Calu3 (cell line): Measurements from ENCODE around the gene SANBR. TPM values are rescaled to one million over a fixed set of nuclear protein-coding genes. Genes with fewer than 3 reads are reported as not detected.

Experiments used
- BruUV-seq: library from RNA; stranded (reverse); fragments of 400-500 nt; replicated peaks from 2 replicates; lab custom pipeline; 2021; lab: Mats Ljungman, UMichigan
- CTCF ChIA-PET: fragments of 300-600 bp; sonication (Branson Sonifier 250); formaldehyde crosslinking; loops from one replicate; lab custom pipeline; 2022; ENCODE audit warnings: antibody characterized with exemption; lab: Charles Lee
- DNase-seq: peaks from one replicate; pipeline ENCODE4 v3.0.0; 2022
- H3K27ac Mint-ChIP-seq: one replicate; pipeline ENCODE4 v1.8.0; 2022; ENCODE audit warnings: mixed read lengths; ENCODE audit not compliant: unreplicated experiment
- H3K27me3 Mint-ChIP-seq: one replicate; pipeline ENCODE4 v1.8.0; 2022; ENCODE audit warnings: mixed read lengths; ENCODE audit not compliant: unreplicated experiment
- H3K36me3 Mint-ChIP-seq: one replicate; pipeline ENCODE4 v1.8.0; 2022; ENCODE audit warnings: mild to moderate bottlenecking, moderate library complexity, mixed read lengths; ENCODE audit not compliant: insufficient read depth, unreplicated experiment
- H3K4me1 Mint-ChIP-seq: one replicate; pipeline ENCODE4 v1.8.0; 2022; ENCODE audit warnings: mild to moderate bottlenecking, low read depth, mixed read lengths; ENCODE audit not compliant: unreplicated experiment
- H3K4me3 Mint-ChIP-seq: one replicate; pipeline ENCODE4 v1.8.0; 2022; ENCODE audit warnings: mild to moderate bottlenecking, low read depth, moderate library complexity, mixed read lengths; ENCODE audit not compliant: unreplicated experiment
- H3K9me3 Mint-ChIP-seq: one replicate; pipeline ENCODE4 v1.8.0; 2022; ENCODE audit warnings: low read depth, mixed read lengths; ENCODE audit not compliant: unreplicated experiment
- CTCF ChIP-seq: fragments of 200-600 bp; IDR thresholded peaks from one replicate; pipeline ENCODE4 v1.8.0; 2022; ENCODE audit warnings: antibody characterized with exemption; ENCODE audit not compliant: unreplicated experiment
- intact Hi-C: fragments of 100-400 bp; cut with micrococcal nuclease; formaldehyde crosslinking; loops from one replicate; pipeline ENCODE4 v1.10.0; 2022; ENCODE audit not compliant: unreplicated experiment
- total RNA-seq: library from RNA; stranded (reverse); gene quantifications from 2 replicates; pipeline ENCODE4 v1.2.3, GENCODE V29; 2022

Gene SANBR
- total RNA-seq, 1 experiment from 2014 or later, result 16.3 TPM

GRCh38 chr2:61057562-61057961 lies 8.1 kb upstream of the SANBR start:
- CTCF ChIA-PET, result no interaction called here
- Mint-ChIP-seq H3K36me3 (peaks cover 5% of the 10 kb centered on the region), H3K4me1 (no peaks in the 10 kb centered on the region), H3K9me3 (no peaks in the 10 kb centered on the region), H3K27me3 (no peaks in the 10 kb centered on the region), H3K27ac (no peak overlapping the region), H3K4me3 (no peak overlapping the region)
- no peak for DNase-seq
- no peak for TF ChIP-seq CTCF
- BruUV-seq, result no TSS peak
- intact Hi-C loops, result no loop called here

GRCh38 chr2:61059382-61059781 lies 6.3 kb upstream of the SANBR start:
- CTCF ChIA-PET, result no interaction called here
- no peak overlapping the region for H3K4me3 Mint-ChIP-seq
- BruUV-seq, result no TSS peak
- no peak for DNase-seq
- no peaks in the 10 kb centered on the region for H3K4me1 Mint-ChIP-seq
- no peak for TF ChIP-seq CTCF
- no peaks in the 10 kb centered on the region for H3K9me3 Mint-ChIP-seq
- H3K27ac Mint-ChIP-seq, result no peak overlapping the region
- peaks cover 5% of the 10 kb centered on the region for H3K36me3 Mint-ChIP-seq
- H3K27me3 Mint-ChIP-seq, result no peaks in the 10 kb centered on the region
- intact Hi-C loops, result no loop called here

- Mint-ChIP-seq H3K9me3 (no peaks in the 10 kb centered on the region), H3K36me3 (peaks cover 8% of the 10 kb centered on the region), H3K27me3 (no peaks in the 10 kb centered on the region), H3K4me1 (no peaks in the 10 kb centered on the region), H3K4me3 (no peak overlapping the region), H3K27ac (no peak overlapping the region)
- BruUV-seq, result no TSS peak
- intact Hi-C loops, result no loop called here
- TF ChIP-seq CTCF, result no peak
- no peak for DNase-seq
- CTCF ChIA-PET, result no interaction called here
Measured at GRCh38 chr2:61074100-61074499, 8.4 kb downstream of the SANBR start.

GRCh38 chr2:61085883-61086282 lies 20.2 kb downstream of the SANBR start:
- Mint-ChIP-seq H3K27me3 (no peaks in the 10 kb centered on the region), H3K36me3 (peaks cover 4% of the 10 kb centered on the region), H3K4me1 (no peaks in the 10 kb centered on the region), H3K27ac (no peak overlapping the region), H3K4me3 (no peak overlapping the region), H3K9me3 (no peaks in the 10 kb centered on the region)
- no peak for TF ChIP-seq CTCF
- DNase-seq, result no peak
- CTCF ChIA-PET, result no interaction called here
- BruUV-seq, result no TSS peak
- intact Hi-C loops, result no loop called here
